Right lobe of liver (tissue), 6 donors: ENCODE data around the gene ADPRH. TPM values are rescaled to one million over a fixed set of nuclear protein-coding genes. Genes with fewer than 3 reads are reported as not detected.

Experiments
- ATAC-seq, 4 donors: fragments of 200-7000 bp; cut with Tn5 transposase; one replicate each; pipeline ENCODE4 v1.9.1; 2020; ENCODE audit warnings: mild to moderate bottlenecking in 4 of 4, moderate library complexity in 4 of 4
- DNase-seq, 3 donors: peaks; one replicate each; pipeline ENCODE4 v3.0.0-alpha.2; 2020
- H3K27ac ChIP-seq, 3 donors: fragments of 200-600 bp; one replicate each; pipeline ENCODE4 v1.8.0; 2022
- H3K27me3 ChIP-seq, 2 donors: fragments of 200-600 bp; one replicate each; pipeline ENCODE4 v1.8.0; 2022
- H3K36me3 ChIP-seq, 4 donors: fragments of 200-600 bp; sonication (generic) in 1 of 4; one replicate each; pipeline versions ENCODE4 v1.5.1 to v1.8.0; 2017 to 2022; ENCODE audit warnings: control low read depth in 1 of 4
- H3K4me1 ChIP-seq, 4 donors: fragments of 200-600 bp; sonication (generic) in 1 of 4; one replicate each; pipeline versions ENCODE4 v1.5.1 to v1.8.0; 2017 to 2022; ENCODE audit warnings: control low read depth in 1 of 4
- H3K4me3 ChIP-seq, 3 donors: fragments of 200-600 bp; one replicate each; pipeline ENCODE4 v1.8.0; 2022
- H3K9me3 ChIP-seq, 4 donors: fragments of 200-600 bp; sonication (generic) in 1 of 4; one replicate each; pipeline versions ENCODE4 v1.5.1 to v1.8.0; 2017 to 2022; ENCODE audit warnings: control low read depth in 1 of 4
- POLR2A ChIP-seq: fragments of 450-650 bp; IDR thresholded peaks from one replicate; pipeline ENCODE4 v1.6.1; 2017; ENCODE audit warnings: antibody characterized with exemption, mild to moderate bottlenecking
- WGBS: methylation state at CpG from one replicate; pipeline ENCODE4 v1.1.6; 2018; ENCODE audit warnings: low coverage, low lambda C conversion rate; ENCODE audit not compliant: insufficient coverage; ENCODE audit errors: missing lambda C conversion rate; 5-methylcytosine and 5-hydroxymethylcytosine counted together
- intact Hi-C, 2 donors: fragments of 100-400 bp; cut with DNase I; formaldehyde crosslinking; loops; one replicate each; pipeline versions ENCODE4 v1.11.2 to v1.14.1; 2022
- total RNA-seq, 6 experiments: library from RNA; depleted of rRNA in 2 of 6; stranded (reverse); fragments of >200 nt in 2 of 6; fragmentation: NEBNext Ultra II Directional in 3 of 6; extraction: Animal tissue kit (Norgen Biotek cat#: 25700) in 3 of 6; gene quantifications; one replicate each; pipeline versions ENCODE4 v1.1.0 to v1.2.4, GENCODE V29; 2016 to 2023
- TF ChIP-seq, protein P1 (sequence below), 4 donors: fragments of 200-600 bp in 3 of 4; fragments of 450-650 bp in 1 of 4; IDR thresholded peaks; one replicate each; pipeline versions ENCODE4 v1.5.1 to v1.8.0; 2016 to 2022; ENCODE audit warnings: antibody characterized with exemption in 4 of 4, mild to moderate bottlenecking in 2 of 4
- donor health status: DM: no; HTN: yes; CAD: no.
- donor health status: DM: no; HTN: no; CAD: no.
- donor health status: DM: no; HTN: no; CAD: no.
- donor health status: DM: no; HTN: yes; CAD: no.
- donor health status: DM: no; HTN: yes; CAD: no.

ADPRH gene
- total RNA-seq, 6 experiments from 2014 or later, result 2.5 to 3.8 (median 2.8) TPM

DNA sequence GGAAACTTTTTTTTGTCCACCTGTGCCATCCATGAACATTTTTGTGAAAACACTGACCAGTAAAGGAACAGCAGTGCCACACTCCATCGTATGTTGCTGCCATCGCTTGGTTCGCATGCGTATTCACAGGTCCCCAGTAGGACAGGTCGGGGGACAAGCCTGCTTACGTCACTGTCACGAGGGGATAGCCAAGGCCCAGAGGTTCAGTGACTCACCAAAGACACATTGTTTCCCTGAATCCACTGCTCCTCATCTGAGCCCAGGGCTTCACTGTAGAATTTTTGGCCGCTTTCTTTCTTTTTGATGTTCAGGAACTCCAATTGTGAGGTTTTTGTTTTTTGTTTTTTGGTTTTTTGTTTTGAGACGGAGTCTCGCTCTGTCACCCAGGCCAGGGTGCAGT lies 5.9 kb downstream of the ADPRH start:
- ATAC-seq (no peak), DNase-seq (no peak)
- H3K36me3 ChIP-seq, result no peaks in the 10 kb centered on the region
- no peaks in the 10 kb centered on the region for H3K4me1 ChIP-seq
- no peaks in the 10 kb centered on the region for H3K9me3 ChIP-seq
- intact Hi-C loops, result no loop called here
- H3K4me3 ChIP-seq, result no peak overlapping the region
- TF ChIP-seq POLR2A, result no peak
- TF ChIP-seq, protein P1, sequence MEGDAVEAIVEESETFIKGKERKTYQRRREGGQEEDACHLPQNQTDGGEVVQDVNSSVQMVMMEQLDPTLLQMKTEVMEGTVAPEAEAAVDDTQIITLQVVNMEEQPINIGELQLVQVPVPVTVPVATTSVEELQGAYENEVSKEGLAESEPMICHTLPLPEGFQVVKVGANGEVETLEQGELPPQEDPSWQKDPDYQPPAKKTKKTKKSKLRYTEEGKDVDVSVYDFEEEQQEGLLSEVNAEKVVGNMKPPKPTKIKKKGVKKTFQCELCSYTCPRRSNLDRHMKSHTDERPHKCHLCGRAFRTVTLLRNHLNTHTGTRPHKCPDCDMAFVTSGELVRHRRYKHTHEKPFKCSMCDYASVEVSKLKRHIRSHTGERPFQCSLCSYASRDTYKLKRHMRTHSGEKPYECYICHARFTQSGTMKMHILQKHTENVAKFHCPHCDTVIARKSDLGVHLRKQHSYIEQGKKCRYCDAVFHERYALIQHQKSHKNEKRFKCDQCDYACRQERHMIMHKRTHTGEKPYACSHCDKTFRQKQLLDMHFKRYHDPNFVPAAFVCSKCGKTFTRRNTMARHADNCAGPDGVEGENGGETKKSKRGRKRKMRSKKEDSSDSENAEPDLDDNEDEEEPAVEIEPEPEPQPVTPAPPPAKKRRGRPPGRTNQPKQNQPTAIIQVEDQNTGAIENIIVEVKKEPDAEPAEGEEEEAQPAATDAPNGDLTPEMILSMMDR (IDR thresholded peaks at IDR 0.05), result no peak
- no peaks in the 10 kb centered on the region for H3K27me3 ChIP-seq
- no peak overlapping the region for H3K27ac ChIP-seq
- 87% methylated on average over 4 of the region's 10 CpGs for WGBS

DNA sequence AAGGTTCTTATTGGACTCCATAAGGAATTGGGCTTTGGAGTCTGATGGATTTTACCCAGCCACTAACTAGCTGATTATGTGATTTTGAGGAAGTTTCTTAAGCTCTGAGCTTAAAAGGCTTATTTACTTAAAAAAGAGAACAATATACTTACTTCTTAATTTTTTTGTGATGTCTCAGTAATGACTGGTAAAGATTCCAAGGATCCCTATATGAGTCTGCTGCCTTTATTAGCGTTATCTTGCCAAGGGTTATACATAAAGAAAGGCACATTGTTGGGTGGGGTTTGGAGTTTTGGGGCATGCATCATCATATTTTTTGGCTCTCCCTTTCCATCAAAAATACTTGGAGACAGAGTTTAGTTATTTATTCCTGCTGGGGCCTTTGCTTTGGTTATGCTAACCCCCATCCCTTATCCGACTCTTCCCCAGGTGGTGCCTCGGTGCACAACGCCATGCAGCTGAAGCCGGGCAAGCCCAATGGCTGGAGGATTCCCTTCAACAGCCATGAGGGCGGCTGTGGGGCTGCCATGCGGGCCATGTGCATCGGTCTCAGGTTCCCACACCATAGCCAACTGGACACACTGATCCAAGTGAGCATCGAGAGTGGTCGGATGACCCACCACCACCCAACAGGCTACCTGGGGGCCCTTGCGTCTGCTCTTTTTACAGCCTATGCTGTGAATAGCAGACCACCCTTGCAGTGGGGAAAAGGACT lies 6.7 kb downstream of the ADPRH start:
- Histone ChIP-seq H3K4me1 (no peaks in the 10 kb centered on the region), H3K27me3 (no peaks in the 10 kb centered on the region), H3K27ac (no peak overlapping the region), H3K9me3 (no peaks in the 10 kb centered on the region), H3K4me3 (no peak overlapping the region), H3K36me3 (no peaks in the 10 kb centered on the region)
- intact Hi-C loops, result no loop called here
- TF ChIP-seq POLR2A, result no peak
- TF ChIP-seq, protein P1 (IDR thresholded peaks at IDR 0.05), result no peak
- WGBS, result 75% methylated on average over 3 of the region's 11 CpGs
- DNase-seq, result no peak
- no peak for ATAC-seq

DNA sequence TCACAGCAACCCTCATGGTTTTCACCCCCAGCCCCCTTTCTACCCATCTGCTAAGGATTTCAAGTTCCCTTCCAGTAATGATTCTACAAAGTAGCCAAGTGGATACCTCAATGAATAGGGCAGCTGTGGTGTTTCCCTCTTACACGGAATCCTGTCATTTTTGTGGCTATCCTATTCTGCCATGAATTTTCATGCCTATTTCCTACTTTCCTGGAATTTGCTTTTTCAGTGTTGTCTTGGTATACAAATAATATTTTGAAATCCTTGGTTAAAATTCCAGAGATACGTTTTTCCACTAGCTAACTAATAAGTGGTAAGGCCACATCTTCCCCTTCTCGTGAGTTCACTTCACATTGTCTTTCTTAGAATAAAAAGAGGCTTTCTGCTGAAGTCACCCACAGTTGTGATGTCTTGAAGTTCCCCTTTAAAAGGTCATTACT lies 7.5 kb downstream of the ADPRH start:
- no peak for ATAC-seq
- no peak for TF ChIP-seq POLR2A
- TF ChIP-seq, protein P1 (IDR thresholded peaks at IDR 0.05), result no peak
- no peak overlapping the region for H3K27ac ChIP-seq

DNA sequence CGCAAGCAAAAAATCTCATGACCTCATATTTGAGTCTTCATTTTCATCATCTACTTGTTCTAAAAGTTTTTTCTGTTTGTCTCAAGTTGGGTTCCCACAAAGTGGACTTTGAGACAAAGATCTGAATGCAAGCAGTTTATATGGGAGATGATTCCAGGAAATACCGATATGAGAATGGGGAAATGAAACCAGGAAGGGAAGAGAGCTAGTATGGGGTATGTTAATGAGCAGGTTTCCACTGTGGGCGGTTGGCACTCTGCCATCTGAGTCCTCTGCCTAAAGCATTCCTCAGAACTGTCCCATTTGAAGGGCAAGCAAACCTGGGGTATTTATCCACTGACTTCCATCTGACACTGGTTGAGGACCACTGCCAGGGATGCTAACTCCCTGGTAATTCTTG lies 8.8 kb downstream of the ADPRH start:
- peak in 1 of 3 donors; percentile 70 for DNase-seq
- WGBS, result 58% methylated on average over 2 of the region's 3 CpGs
- no peak overlapping the region for H3K27ac ChIP-seq
- no peaks in the 10 kb centered on the region for H3K9me3 ChIP-seq
- H3K4me3 ChIP-seq, result no peak overlapping the region
- H3K27me3 ChIP-seq, result no peaks in the 10 kb centered on the region
- peak; percentile 46 to 65 (median 58) for ATAC-seq
- intact Hi-C loops, result no loop called here
- H3K4me1 ChIP-seq, result no peaks in the 10 kb centered on the region
- TF ChIP-seq POLR2A, result no peak
- TF ChIP-seq, protein P1 (IDR thresholded peaks at IDR 0.05), result no peak
- no peaks in the 10 kb centered on the region for H3K36me3 ChIP-seq

More for the DNA sequence above, 7.5 kb downstream of the ADPRH start:
- no peak for DNase-seq
- H3K27me3 ChIP-seq, result no peaks in the 10 kb centered on the region
- no peak overlapping the region for H3K4me3 ChIP-seq
- H3K9me3 ChIP-seq, result no peaks in the 10 kb centered on the region
- intact Hi-C loops, result no loop called here
- H3K36me3 ChIP-seq, result no peaks in the 10 kb centered on the region
- 51% methylated on average over 3 of the region's 3 CpGs for WGBS
- no peaks in the 10 kb centered on the region for H3K4me1 ChIP-seq
